Prostate gland (tissue), 2 donors: ENCODE data around the gene CAPN15. TPM values are rescaled to one million over a fixed set of nuclear protein-coding genes. Genes with fewer than 3 reads are reported as not detected.

Source experiments
- DNase-seq: peaks from one replicate; pipeline ENCODE4 v3.0.0-alpha.2; 2019; ENCODE audit warnings: low spot score
- H3K27ac ChIP-seq, 2 donors: fragments of 200-600 bp; sonication (generic); 2 replicates each; pipeline ENCODE4 v1.5.1; 2017 to 2019
- H3K27me3 ChIP-seq: fragments of 200-600 bp; sonication (generic); replicated peaks from 2 replicates; pipeline ENCODE4 v1.5.1; 2019; ENCODE audit not compliant: insufficient read depth
- H3K36me3 ChIP-seq, 2 donors: fragments of 200-600 bp; sonication (generic); 1 replicate in 1 of 2; 2 replicates in 1 of 2; pipeline versions ENCODE4 v1.5.1 to v1.8.1; 2017 to 2019
- H3K4me1 ChIP-seq: fragments of 200-600 bp; sonication (generic); replicated peaks from 2 replicates; pipeline ENCODE4 v1.5.1; 2019
- H3K4me3 ChIP-seq, 2 donors: fragments of 200-600 bp; sonication (generic); 2 replicates each; pipeline ENCODE4 v1.5.1; 2017 to 2019
- H3K9me3 ChIP-seq: fragments of 200-600 bp; sonication (generic); 2 replicates; pipeline ENCODE4 v1.5.1; 2017
- POLR2A ChIP-seq: fragments of 450-650 bp; IDR thresholded peaks from one replicate; pipeline ENCODE4 v1.6.1; 2016; ENCODE audit warnings: antibody characterized with exemption, mild to moderate bottlenecking
- POLR2AphosphoS5 ChIP-seq: sonication (generic); formaldehyde crosslinking; IDR thresholded peaks from one replicate; pipeline ENCODE4 v1.6.1; 2017; ENCODE audit warnings: antibody characterized with exemption
- WGBS: methylation state at CpG from one replicate; pipeline ENCODE4 v1.1.5; 2018; 5-methylcytosine and 5-hydroxymethylcytosine counted together
- intact Hi-C: fragments of 100-400 bp; cut with DNase I; formaldehyde crosslinking; loops from one replicate; pipeline ENCODE4 v1.14.2; 2022
- total RNA-seq, 2 donors: library from RNA; depleted of rRNA; stranded (reverse); fragments of >200 nt; gene quantifications; one replicate each; pipeline ENCODE4 v1.1.0, GENCODE V29; 2016
- TF ChIP-seq, protein P1 (sequence below), 4 experiments: fragments of 200-600 bp in 2 of 4; fragments of 450-650 bp in 2 of 4; sonication (generic) in 2 of 4; IDR thresholded peaks; 1 replicate in 3 of 4; 2 replicates in 1 of 4; pipeline ENCODE4 v1.5.1; 2016 to 2019; ENCODE audit warnings: antibody characterized with exemption in 4 of 4, mild to moderate bottlenecking in 2 of 4, moderate library complexity in 2 of 4

CAPN15 gene
- total RNA-seq, 2 donors from 2014 or later = 59.7 to 80.7 TPM

DNA sequence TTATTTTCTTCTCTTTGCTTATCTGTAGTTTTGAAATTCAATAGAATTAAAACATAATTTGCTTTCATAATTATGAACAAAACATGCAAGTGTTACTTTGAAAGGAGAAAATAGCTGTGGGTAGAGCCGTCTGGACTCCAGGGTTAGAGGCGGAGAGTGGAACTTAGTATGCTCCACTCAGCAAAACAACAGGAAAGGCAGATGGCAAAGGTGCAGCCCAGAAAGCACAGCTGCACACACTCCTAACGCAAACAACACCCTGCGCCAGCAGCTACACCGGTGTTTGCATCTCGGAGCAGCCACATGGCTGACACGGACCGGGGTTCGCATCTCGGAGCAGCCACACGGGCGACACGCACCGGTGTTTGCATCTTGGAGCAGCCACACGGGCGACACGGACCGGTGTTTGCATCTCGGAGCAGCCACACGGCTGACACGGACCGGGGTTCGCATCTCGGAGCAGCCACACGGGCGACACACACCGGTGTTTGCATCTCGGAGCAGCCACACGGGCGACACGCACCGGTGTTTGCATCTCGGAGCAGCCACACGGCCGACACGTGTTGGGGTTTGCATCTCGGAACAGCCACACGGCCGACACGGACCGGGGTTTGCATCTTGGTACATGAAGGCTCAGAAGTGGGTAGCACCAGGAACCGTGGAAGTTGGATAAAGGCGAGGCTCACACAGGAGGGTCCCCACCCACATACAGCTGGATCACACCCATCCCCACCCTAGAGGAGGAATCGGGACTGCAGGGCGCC is 12.2 kb upstream of the CAPN15 start:
- WGBS = 92% methylated on average over 45 of the region's 45 CpGs
- Histone ChIP-seq H3K27ac (no peak overlapping the region), H3K27me3 (no peaks in the 10 kb centered on the region), H3K9me3 (no peaks in the 10 kb centered on the region), H3K4me3 (no peak overlapping the region), H3K4me1 (no peaks in the 10 kb centered on the region), H3K36me3 (no peaks in the 10 kb centered on the region)
- TF ChIP-seq POLR2AphosphoS5 (no peak), POLR2A (no peak)
- TF ChIP-seq, protein P1, sequence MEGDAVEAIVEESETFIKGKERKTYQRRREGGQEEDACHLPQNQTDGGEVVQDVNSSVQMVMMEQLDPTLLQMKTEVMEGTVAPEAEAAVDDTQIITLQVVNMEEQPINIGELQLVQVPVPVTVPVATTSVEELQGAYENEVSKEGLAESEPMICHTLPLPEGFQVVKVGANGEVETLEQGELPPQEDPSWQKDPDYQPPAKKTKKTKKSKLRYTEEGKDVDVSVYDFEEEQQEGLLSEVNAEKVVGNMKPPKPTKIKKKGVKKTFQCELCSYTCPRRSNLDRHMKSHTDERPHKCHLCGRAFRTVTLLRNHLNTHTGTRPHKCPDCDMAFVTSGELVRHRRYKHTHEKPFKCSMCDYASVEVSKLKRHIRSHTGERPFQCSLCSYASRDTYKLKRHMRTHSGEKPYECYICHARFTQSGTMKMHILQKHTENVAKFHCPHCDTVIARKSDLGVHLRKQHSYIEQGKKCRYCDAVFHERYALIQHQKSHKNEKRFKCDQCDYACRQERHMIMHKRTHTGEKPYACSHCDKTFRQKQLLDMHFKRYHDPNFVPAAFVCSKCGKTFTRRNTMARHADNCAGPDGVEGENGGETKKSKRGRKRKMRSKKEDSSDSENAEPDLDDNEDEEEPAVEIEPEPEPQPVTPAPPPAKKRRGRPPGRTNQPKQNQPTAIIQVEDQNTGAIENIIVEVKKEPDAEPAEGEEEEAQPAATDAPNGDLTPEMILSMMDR (IDR thresholded peaks at IDR 0.05) = no peak
- no peak for DNase-seq
- intact Hi-C loops = no loop called here

GRCh38 chr16:515939-516226 is 11.6 kb upstream of the CAPN15 start:
- 98% methylated on average over 11 of the region's 11 CpGs for WGBS
- no peak overlapping the region for H3K4me3 ChIP-seq
- no peak for DNase-seq
- H3K9me3 ChIP-seq = no peaks in the 10 kb centered on the region
- TF ChIP-seq, protein P1 (IDR thresholded peaks at IDR 0.05) = no peak
- TF ChIP-seq POLR2AphosphoS5 = no peak
- TF ChIP-seq POLR2A = no peak
- intact Hi-C loops = no loop called here
- no peaks in the 10 kb centered on the region for H3K27me3 ChIP-seq
- no peak overlapping the region for H3K27ac ChIP-seq
- no peaks in the 10 kb centered on the region for H3K36me3 ChIP-seq
- H3K4me1 ChIP-seq = no peaks in the 10 kb centered on the region

GRCh38 chr16:516301-516700 is 11.2 kb upstream of the CAPN15 start:
- DNase-seq = no peak
- WGBS = 96% methylated on average over 8 of the region's 8 CpGs
- Histone ChIP-seq H3K36me3 (no peaks in the 10 kb centered on the region), H3K9me3 (no peaks in the 10 kb centered on the region), H3K27me3 (no peaks in the 10 kb centered on the region), H3K4me3 (no peak overlapping the region), H3K4me1 (no peaks in the 10 kb centered on the region), H3K27ac (no peak overlapping the region)
- TF ChIP-seq POLR2A (no peak), POLR2AphosphoS5 (no peak)
- TF ChIP-seq, protein P1 (IDR thresholded peaks at IDR 0.05) = no peak
- intact Hi-C loops = no loop called here

GRCh38 chr16:518858-519257 is 8.7 kb upstream of the CAPN15 start:
- Histone ChIP-seq H3K4me3 (no peak overlapping the region), H3K27ac (no peak overlapping the region), H3K4me1 (no peaks in the 10 kb centered on the region), H3K36me3 (no peaks in the 10 kb centered on the region), H3K27me3 (no peaks in the 10 kb centered on the region), H3K9me3 (no peaks in the 10 kb centered on the region)
- 93% methylated on average over 9 of the region's 9 CpGs for WGBS
- TF ChIP-seq POLR2A (no peak), POLR2AphosphoS5 (no peak)
- TF ChIP-seq, protein P1 (IDR thresholded peaks at IDR 0.05) = no peak
- intact Hi-C loops = no loop called here
- no peak for DNase-seq

DNA sequence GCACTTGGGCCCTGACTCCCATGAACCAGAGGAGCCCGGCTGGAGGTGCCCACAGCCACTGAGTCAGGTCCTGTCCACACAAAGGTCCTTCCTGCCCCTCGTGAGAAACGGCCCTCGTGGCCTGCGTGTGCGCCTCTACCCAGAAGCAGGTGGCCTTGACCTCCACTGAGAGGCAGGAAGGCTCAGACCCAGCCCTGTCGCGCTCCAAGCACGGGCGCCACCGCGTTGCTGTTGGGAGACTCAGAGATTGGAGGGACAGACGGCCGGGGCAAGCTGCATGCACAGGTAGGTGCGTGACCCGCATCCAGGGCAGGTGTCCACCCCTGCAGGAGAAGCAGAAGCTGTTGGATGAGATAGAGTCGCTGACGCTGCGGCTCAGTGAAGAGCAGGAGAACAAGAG is 8.1 kb upstream of the CAPN15 start:
- intact Hi-C loops = no loop called here
- Histone ChIP-seq H3K27ac (no peak overlapping the region), H3K36me3 (no peaks in the 10 kb centered on the region), H3K4me1 (no peaks in the 10 kb centered on the region), H3K27me3 (no peaks in the 10 kb centered on the region), H3K9me3 (no peaks in the 10 kb centered on the region), H3K4me3 (no peak overlapping the region)
- TF ChIP-seq, protein P1 (IDR thresholded peaks at IDR 0.05) = no peak
- TF ChIP-seq POLR2AphosphoS5 = no peak
- TF ChIP-seq POLR2A = no peak
- no peak for DNase-seq
- 94% methylated on average over 19 of the region's 19 CpGs for WGBS
